ENCODE data around the gene SEC11A. TPM values are rescaled to one million over a fixed set of nuclear protein-coding genes. Genes with fewer than 3 reads are reported as not detected.
A peak's percentile ranks its signal among the peaks of the same experiment; 100 is the strongest.
"Not testable (repeated sequence)": the region's sequence is repeated elsewhere in the genome, so short reads cannot be mapped to it uniquely, and the experiment has no call there.

Gene SEC11A
- total RNA-seq, 1 donor from 2014 or later, result 168 TPM

- no peaks in the 10 kb centered on the region for H3K4me1 ChIP-seq
- H3K36me3 ChIP-seq, result peaks cover 56% of the 10 kb centered on the region
- H3K9me3 ChIP-seq, result no peaks in the 10 kb centered on the region
- H3K4me3 ChIP-seq, result no peak overlapping the region
- H3K27ac ChIP-seq, result no peak overlapping the region
- DNase-seq (no peak), ATAC-seq (no peak)
- TF ChIP-seq CTCF (IDR thresholded peaks at IDR 0.05), result no peak
- H3K27me3 ChIP-seq, result no peaks in the 10 kb centered on the region
- intact Hi-C loops (cut with DNase I), result no loop called here
Observed at GRCh38 chr15:84689858-84690257, 26.1 kb downstream of the SEC11A start.

- H3K9me3 ChIP-seq; ATAC-seq; H3K4me3 ChIP-seq; intact Hi-C loops (cut with DNase I); H3K27me3 ChIP-seq; H3K27ac ChIP-seq; DNase-seq; H3K4me1 ChIP-seq: not testable (repeated sequence)
- H3K36me3 ChIP-seq, result peaks cover 69% of the 10 kb centered on the region
Observed at GRCh38 chr15:84686446-84686845, 29.5 kb downstream of the SEC11A start.

GRCh38 chr15:84685304-84685703 is 30.6 kb downstream of the SEC11A start:
- ATAC-seq (peak; percentile 78), DNase-seq (no peak)
- H3K27me3 ChIP-seq, result no peaks in the 10 kb centered on the region
- intact Hi-C loops (cut with DNase I), result no loop called here
- peaks cover 64% of the 10 kb centered on the region for H3K36me3 ChIP-seq
- no peaks in the 10 kb centered on the region for H3K9me3 ChIP-seq
- H3K27ac ChIP-seq, result no peak overlapping the region
- TF ChIP-seq CTCF (IDR thresholded peaks at IDR 0.05), result no peak
- no peak overlapping the region for H3K4me3 ChIP-seq
- no peaks in the 10 kb centered on the region for H3K4me1 ChIP-seq

GRCh38 chr15:84684092-84684491 is 31.8 kb downstream of the SEC11A start:
- Histone ChIP-seq H3K27me3 (no peaks in the 10 kb centered on the region), H3K4me1 (no peaks in the 10 kb centered on the region), H3K27ac (no peak overlapping the region), H3K4me3 (no peak overlapping the region), H3K36me3 (peaks cover 66% of the 10 kb centered on the region), H3K9me3 (no peaks in the 10 kb centered on the region)
- intact Hi-C loops (cut with DNase I), result no loop called here
- no peak for DNase-seq
- no peak for TF ChIP-seq CTCF (IDR thresholded peaks at IDR 0.05)
- ATAC-seq, result peak; percentile 69

GRCh38 chr15:84681831-84682230 is 34.1 kb downstream of the SEC11A start:
- no peak for DNase-seq
- TF ChIP-seq CTCF (IDR thresholded peaks at IDR 0.05), result no peak
- no peaks in the 10 kb centered on the region for H3K4me1 ChIP-seq
- peaks cover 61% of the 10 kb centered on the region for H3K36me3 ChIP-seq
- intact Hi-C loops (cut with DNase I), result no loop called here
- H3K27me3 ChIP-seq, result no peaks in the 10 kb centered on the region
- no peaks in the 10 kb centered on the region for H3K9me3 ChIP-seq
- peak; percentile 67 for ATAC-seq
- H3K4me3 ChIP-seq, result no peak overlapping the region
- no peak overlapping the region for H3K27ac ChIP-seq

GRCh38 chr15:84671211-84671610 is 44.7 kb downstream of the SEC11A start:
- Histone ChIP-seq H3K4me3 (no peak overlapping the region), H3K9me3 (no peaks in the 10 kb centered on the region), H3K36me3 (peaks cover 64% of the 10 kb centered on the region), H3K27me3 (no peaks in the 10 kb centered on the region), H3K4me1 (no peaks in the 10 kb centered on the region), H3K27ac (no peak overlapping the region)
- TF ChIP-seq CTCF (IDR thresholded peaks at IDR 0.05), result no peak
- no peak for DNase-seq
- intact Hi-C loops (cut with DNase I), result no loop called here
- no peak for ATAC-seq
